Measurements from ENCODE around the gene NAA50. TPM values are rescaled to one million over a fixed set of nuclear protein-coding genes. Genes with fewer than 3 reads are reported as not detected.

The NAA50 gene
- total and polyA plus RNA-seq, 2 of the 13 experiments (the other 11 are each of a cell fraction or from before 2014, with no cell fraction given): 30.2 to 233 TPM

DNA sequence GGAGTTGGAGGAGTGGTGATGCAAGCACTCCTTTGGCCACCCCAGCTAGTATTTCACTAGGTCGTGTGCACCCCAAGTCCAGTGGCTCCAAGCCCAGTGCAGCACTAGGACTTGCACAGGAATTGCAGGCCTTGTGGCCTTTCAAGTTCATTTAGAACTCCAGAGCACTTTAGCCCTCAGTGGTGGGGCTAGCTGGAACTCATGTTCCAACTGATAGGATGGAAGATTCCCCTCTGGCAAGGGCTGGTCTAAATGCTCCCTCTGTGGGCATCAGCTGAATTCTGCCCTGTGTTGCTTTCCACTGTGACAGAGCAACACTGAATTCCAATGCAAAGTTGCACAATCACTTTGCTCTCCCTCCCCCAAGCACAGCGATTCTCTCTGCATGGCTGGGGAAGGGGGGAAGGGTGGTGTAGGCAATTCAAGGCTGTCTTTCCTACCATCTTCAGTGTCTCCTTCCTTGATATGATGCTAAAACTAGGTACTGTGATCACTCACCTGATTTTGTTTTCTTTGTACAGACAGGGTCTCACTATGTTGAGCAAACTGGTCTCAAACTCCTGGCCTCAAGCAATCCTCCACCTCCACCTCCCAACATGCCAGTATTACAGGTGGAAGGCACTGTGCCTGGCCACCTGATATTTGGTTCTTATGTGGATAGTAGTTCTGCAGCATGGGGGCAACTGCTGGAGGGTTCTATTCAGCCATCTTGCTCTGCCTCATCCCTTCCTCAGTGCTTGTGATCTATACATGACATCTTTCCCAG, 59.9 kb downstream of the NAA50 start (continued):
- no peak for TF ChIP-seq TFDP2 (CRISPR knock-in tag; IDR thresholded peaks at IDR 0.05)
- TF ChIP-seq, protein P1, sequence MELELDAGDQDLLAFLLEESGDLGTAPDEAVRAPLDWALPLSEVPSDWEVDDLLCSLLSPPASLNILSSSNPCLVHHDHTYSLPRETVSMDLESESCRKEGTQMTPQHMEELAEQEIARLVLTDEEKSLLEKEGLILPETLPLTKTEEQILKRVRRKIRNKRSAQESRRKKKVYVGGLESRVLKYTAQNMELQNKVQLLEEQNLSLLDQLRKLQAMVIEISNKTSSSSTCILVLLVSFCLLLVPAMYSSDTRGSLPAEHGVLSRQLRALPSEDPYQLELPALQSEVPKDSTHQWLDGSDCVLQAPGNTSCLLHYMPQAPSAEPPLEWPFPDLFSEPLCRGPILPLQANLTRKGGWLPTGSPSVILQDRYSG (CRISPR knock-in tag; IDR thresholded peaks at IDR 0.05): no peak
- no peak for TF ChIP-seq TMF1 (CRISPR knock-in tag; IDR thresholded peaks at IDR 0.05; ENCODE audit: low read depth)
- TF ChIP-seq GATAD2A (CRISPR knock-in tag; IDR thresholded peaks at IDR 0.05): peak; percentile 82; the same call in 1 of the 2 replicates
- no peak for TF ChIP-seq PCBP2 (optimal IDR thresholded peaks at IDR 0.05; ENCODE audit: low read depth, low read length, poor library complexity, severe bottlenecking)
- no peak for TF ChIP-seq ZBTB42 (CRISPR knock-in tag; IDR thresholded peaks at IDR 0.05)
- no peak for TF ChIP-seq ZBTB26 (CRISPR knock-in tag; IDR thresholded peaks at IDR 0.05; ENCODE audit: borderline replicate concordance)
- no peak for TF ChIP-seq MAF1 (CRISPR knock-in tag; IDR thresholded peaks at IDR 0.05; ENCODE audit: borderline replicate concordance)
- no peak for TF ChIP-seq GLMP (CRISPR knock-in tag; IDR thresholded peaks at IDR 0.05; ENCODE audit: borderline replicate concordance)
- peak; percentile 69 for TF ChIP-seq PAXIP1 (CRISPR knock-in tag; conservative IDR thresholded peaks at IDR 0.05)
- no peak for TF ChIP-seq ZNF597 (CRISPR knock-in tag; IDR thresholded peaks at IDR 0.05)
- TF ChIP-seq ZFP90 (CRISPR knock-in tag; IDR thresholded peaks at IDR 0.05; ENCODE audit: borderline replicate concordance): no peak
- TF ChIP-seq ZBTB7A (CRISPR knock-in tag; IDR thresholded peaks at IDR 0.05): peak; percentile 27; the same call in 1 of the 2 replicates
- TF ChIP-seq, protein P2, sequence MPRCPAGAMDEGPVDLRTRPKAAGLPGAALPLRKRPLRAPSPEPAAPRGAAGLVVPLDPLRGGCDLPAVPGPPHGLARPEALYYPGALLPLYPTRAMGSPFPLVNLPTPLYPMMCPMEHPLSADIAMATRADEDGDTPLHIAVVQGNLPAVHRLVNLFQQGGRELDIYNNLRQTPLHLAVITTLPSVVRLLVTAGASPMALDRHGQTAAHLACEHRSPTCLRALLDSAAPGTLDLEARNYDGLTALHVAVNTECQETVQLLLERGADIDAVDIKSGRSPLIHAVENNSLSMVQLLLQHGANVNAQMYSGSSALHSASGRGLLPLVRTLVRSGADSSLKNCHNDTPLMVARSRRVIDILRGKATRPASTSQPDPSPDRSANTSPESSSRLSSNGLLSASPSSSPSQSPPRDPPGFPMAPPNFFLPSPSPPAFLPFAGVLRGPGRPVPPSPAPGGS (CRISPR knock-in tag; IDR thresholded peaks at IDR 0.05): no peak
- TF ChIP-seq ZNF652 (CRISPR knock-in tag; IDR thresholded peaks at IDR 0.05; ENCODE audit: borderline replicate concordance, low read depth): no peak; the same call in 1 of the 2 replicates
- 0 out of 2 replicates have a peak, but pooled peaks have one; percentile 47 for TF ChIP-seq ZNF761 (CRISPR knock-in tag; conservative IDR thresholded peaks at IDR 0.05)
- no peak for TF ChIP-seq RAD51 (IDR thresholded peaks at IDR 0.05; ENCODE audit: borderline replicate concordance)
- no peak for TF ChIP-seq ZNF180 (CRISPR knock-in tag; IDR thresholded peaks at IDR 0.05; ENCODE audit: borderline replicate concordance, low read depth)

Data from HepG2 (cell line).